Measurements from ENCODE around the gene GPX4.

- no peak for TF ChIP-seq SIN3A (IDR thresholded peaks at IDR 0.05; ENCODE audit: borderline replicate concordance, insufficient read depth, low read length)
- no peak for TF ChIP-seq TAF1 (IDR thresholded peaks at IDR 0.05; ENCODE audit: borderline replicate concordance, insufficient read depth, low read length)
- TF ChIP-seq POLR2AphosphoS5 (IDR thresholded peaks at IDR 0.05; ENCODE audit: low read depth, low read length): no peak
- TF ChIP-seq, protein P1, sequence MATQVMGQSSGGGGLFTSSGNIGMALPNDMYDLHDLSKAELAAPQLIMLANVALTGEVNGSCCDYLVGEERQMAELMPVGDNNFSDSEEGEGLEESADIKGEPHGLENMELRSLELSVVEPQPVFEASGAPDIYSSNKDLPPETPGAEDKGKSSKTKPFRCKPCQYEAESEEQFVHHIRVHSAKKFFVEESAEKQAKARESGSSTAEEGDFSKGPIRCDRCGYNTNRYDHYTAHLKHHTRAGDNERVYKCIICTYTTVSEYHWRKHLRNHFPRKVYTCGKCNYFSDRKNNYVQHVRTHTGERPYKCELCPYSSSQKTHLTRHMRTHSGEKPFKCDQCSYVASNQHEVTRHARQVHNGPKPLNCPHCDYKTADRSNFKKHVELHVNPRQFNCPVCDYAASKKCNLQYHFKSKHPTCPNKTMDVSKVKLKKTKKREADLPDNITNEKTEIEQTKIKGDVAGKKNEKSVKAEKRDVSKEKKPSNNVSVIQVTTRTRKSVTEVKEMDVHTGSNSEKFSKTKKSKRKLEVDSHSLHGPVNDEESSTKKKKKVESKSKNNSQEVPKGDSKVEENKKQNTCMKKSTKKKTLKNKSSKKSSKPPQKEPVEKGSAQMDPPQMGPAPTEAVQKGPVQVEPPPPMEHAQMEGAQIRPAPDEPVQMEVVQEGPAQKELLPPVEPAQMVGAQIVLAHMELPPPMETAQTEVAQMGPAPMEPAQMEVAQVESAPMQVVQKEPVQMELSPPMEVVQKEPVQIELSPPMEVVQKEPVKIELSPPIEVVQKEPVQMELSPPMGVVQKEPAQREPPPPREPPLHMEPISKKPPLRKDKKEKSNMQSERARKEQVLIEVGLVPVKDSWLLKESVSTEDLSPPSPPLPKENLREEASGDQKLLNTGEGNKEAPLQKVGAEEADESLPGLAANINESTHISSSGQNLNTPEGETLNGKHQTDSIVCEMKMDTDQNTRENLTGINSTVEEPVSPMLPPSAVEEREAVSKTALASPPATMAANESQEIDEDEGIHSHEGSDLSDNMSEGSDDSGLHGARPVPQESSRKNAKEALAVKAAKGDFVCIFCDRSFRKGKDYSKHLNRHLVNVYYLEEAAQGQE (IDR thresholded peaks at IDR 0.05; ENCODE audit: insufficient read depth in 1 of 2, low read depth in 2 of 2, low read length in 2 of 2): no peak
These were observed 5.4 kb upstream of the GPX4 start for GRCh38 chr19:1098177-1099051.
